CD4-positive, alpha-beta T cell (primary cell): ENCODE measurements around the gene GALE. TPM values are rescaled to one million over a fixed set of nuclear protein-coding genes. Genes with fewer than 3 reads are reported as not detected.
"Not testable (repeated sequence)": the region's sequence is repeated elsewhere in the genome, so short reads cannot be mapped to it uniquely, and the experiment has no call there.

ENCODE experiments used
- ATAC-seq: fragments of 200-7000 bp; cut with Tn5 transposase; one replicate; pipeline ENCODE4 v1.10.0; 2022; ENCODE audit warnings: mild to moderate bottlenecking; ENCODE audit not compliant: poor library complexity
- CTCF ChIA-PET: fragments of 350-600 bp; sonication (Branson Sonifier 250); formaldehyde crosslinking; loops from one replicate; lab custom pipeline; 2021; ENCODE audit warnings: antibody characterized with exemption, inconsistent platforms; lab: Charles Lee
- POLR2A ChIA-PET: fragments of 350-600 bp; sonication (Branson Sonifier 250); formaldehyde crosslinking; loops from one replicate; lab custom pipeline; 2021; ENCODE audit warnings: antibody characterized with exemption, inconsistent platforms; lab: Charles Lee
- DNase-seq, 14 experiments: peaks; one replicate each; pipeline ENCODE4 v3.0.0-alpha.2; 2013 to 2020; ENCODE audit warnings: mixed read lengths in 2 of 14
- H3K27ac ChIP-seq, 2 donors: one replicate each; pipeline versions ENCODE4 v1.5.1 to v1.7.0; 2013; ENCODE audit warnings: low read length in 2 of 2, low read depth in 1 of 2, mild to moderate bottlenecking in 1 of 2
- H3K27me3 ChIP-seq, 2 experiments: 1 replicate in 1 of 2; 2 replicates in 1 of 2; pipeline versions ENCODE4 v1.6.1 to v1.7.0; 2013; ENCODE audit warnings: low read length in 2 of 2, control low read depth in 1 of 2, mild to moderate bottlenecking in 1 of 2, moderate library complexity in 1 of 2; ENCODE audit not compliant: insufficient read depth in 2 of 2, control insufficient read depth in 1 of 2
- H3K36me3 ChIP-seq: one replicate; pipeline ENCODE4 v1.6.1; 2013; ENCODE audit warnings: low read length, control low read depth; ENCODE audit not compliant: insufficient read depth
- H3K4me1 ChIP-seq: one replicate; pipeline ENCODE4 v1.6.1; 2013; ENCODE audit warnings: low read length, control low read depth; ENCODE audit not compliant: insufficient read depth
- H3K4me3 ChIP-seq: one replicate; pipeline ENCODE4 v1.5.1; 2013; ENCODE audit warnings: mild to moderate bottlenecking, low read length, moderate library complexity
- H3K9me3 ChIP-seq, 2 experiments: 1 replicate in 1 of 2; 2 replicates in 1 of 2; pipeline versions ENCODE4 v1.6.1 to v1.7.0; 2013; ENCODE audit warnings: low read length in 2 of 2, mild to moderate bottlenecking in 2 of 2, control low read depth in 1 of 2, moderate library complexity in 1 of 2; ENCODE audit not compliant: control insufficient read depth in 1 of 2, insufficient read depth in 1 of 2
- H3K27ac Mint-ChIP-seq: one replicate; pipeline ENCODE4 v1.8.0; 2020; ENCODE audit warnings: mixed read lengths
- H3K27me3 Mint-ChIP-seq: one replicate; pipeline ENCODE4 v1.8.0; 2021; ENCODE audit warnings: mixed read lengths
- H3K36me3 Mint-ChIP-seq: one replicate; pipeline ENCODE4 v1.8.0; 2021; ENCODE audit warnings: low read depth, mixed read lengths
- H3K4me1 Mint-ChIP-seq: one replicate; pipeline ENCODE4 v1.8.0; 2021; ENCODE audit warnings: low read depth, mixed read lengths
- H3K4me3 Mint-ChIP-seq: one replicate; pipeline ENCODE4 v1.8.0; 2020; ENCODE audit warnings: mild to moderate bottlenecking, mixed read lengths
- H3K9me3 Mint-ChIP-seq: one replicate; pipeline ENCODE4 v1.8.0; 2020; ENCODE audit warnings: mixed read lengths
- CTCF ChIP-seq: fragments of 200-600 bp; IDR thresholded peaks from one replicate; pipeline ENCODE4 v1.8.0; 2022; ENCODE audit warnings: antibody characterized with exemption, mild to moderate bottlenecking
- intact Hi-C, 2 experiments: fragments of 100-400 bp; cut with DNase I in 1 of 2; cut with micrococcal nuclease in 1 of 2; formaldehyde crosslinking; loops; one replicate each; pipeline versions ENCODE4 v1.15.1 to v1.9.0; 2023 to 2025; cut with DNase I, micrococcal nuclease
- total RNA-seq, 174 experiments: library from RNA in 2 of 174; stranded (reverse) in 2 of 174; gene quantifications; one replicate each; pipeline ENCODE4 v1.2.3 and lab custom pipeline; 2021 to 2026

Gene GALE
- total RNA-seq, 2 experiments from 2014 or later, result 5.4 to 6.9 TPM

DNA sequence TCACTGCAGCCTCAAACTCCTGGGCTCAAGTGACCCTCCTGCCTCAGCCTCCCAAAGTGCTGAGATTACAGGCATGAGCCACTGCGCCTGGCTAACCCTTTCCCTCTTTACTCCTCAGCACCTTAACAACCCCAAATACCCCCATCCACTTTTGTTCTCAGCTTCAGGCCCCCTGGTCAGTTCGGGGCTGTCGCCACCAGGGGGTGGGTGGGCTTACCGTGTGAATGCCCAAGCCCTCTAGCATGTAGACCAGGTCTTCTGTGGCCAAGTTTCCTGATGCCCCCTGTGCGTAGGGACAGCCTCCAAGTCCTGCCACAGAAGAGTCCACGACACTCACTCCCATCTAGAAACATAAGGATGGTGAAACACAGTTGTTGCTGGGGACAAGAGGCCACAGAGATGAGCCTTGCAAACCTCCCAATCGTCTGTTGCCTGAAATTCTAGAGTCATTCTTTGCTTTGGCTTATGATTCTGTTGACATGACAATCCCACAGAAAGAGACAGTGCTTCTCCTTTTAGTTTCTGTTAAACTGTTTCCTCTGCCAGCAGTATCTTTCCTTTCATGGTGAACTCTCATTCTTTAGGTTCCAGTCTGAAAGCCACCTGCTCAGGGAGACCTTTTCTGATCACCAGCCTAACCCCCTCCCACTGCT lies 3.8 kb upstream of the GALE start:
- no peaks in the 10 kb centered on the region for H3K27me3 Mint-ChIP-seq
- H3K27ac ChIP-seq, result no peak overlapping the region
- peaks cover 19% of the 10 kb centered on the region for H3K4me1 ChIP-seq
- peaks cover 14% of the 10 kb centered on the region for H3K4me1 Mint-ChIP-seq
- DNase-seq, result no peak
- no peaks in the 10 kb centered on the region for H3K27me3 ChIP-seq
- no peak for ATAC-seq
- CTCF ChIA-PET, result no interaction called here
- no peak overlapping the region for H3K4me3 ChIP-seq
- POLR2A ChIA-PET, result interaction anchor here (0.8 kb wide), 1 partner anchor 21 kb away, joined by 3 read pairs; the partner anchor contains the start of gene HMGCL
- H3K27ac Mint-ChIP-seq, result peak overlapping the region; percentile 49
- no peak for TF ChIP-seq CTCF
- intact Hi-C loops, result loop anchor here in 1 of 2 experiments (5.0 to 10.0 kb wide), 3 partner anchors 33 to 440 kb away; partner anchors contain the start of genes PNRC2 and ZNF436
- H3K9me3 Mint-ChIP-seq, result no peaks in the 10 kb centered on the region
- peaks cover 7% of the 10 kb centered on the region for H3K36me3 ChIP-seq
- H3K36me3 Mint-ChIP-seq, result peaks cover 22% of the 10 kb centered on the region
- no peaks in the 10 kb centered on the region for H3K9me3 ChIP-seq
- H3K4me3 Mint-ChIP-seq, result peak overlapping the region; percentile 54

DNA sequence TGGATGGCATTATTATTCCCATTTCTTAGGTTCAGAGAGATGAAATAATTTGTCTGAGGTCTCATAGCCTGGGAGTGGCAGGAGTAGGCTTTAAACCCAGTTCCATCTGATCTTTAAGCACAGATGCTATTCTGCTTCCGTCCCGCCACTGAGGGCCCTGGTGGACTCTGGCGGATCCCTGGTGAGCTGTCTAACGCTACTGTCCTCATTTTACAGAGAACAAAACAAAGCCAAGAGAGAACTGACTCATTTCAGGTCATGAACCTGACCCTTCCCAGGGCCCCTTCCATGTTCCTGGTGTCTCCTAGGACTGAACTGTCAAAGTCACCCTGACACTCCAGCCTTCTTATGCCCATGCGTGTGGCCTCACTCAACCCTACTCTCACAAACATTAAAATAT lies 3.1 kb upstream of the GALE start:
- peak overlapping the region; percentile 54 for H3K4me3 Mint-ChIP-seq
- TF ChIP-seq CTCF, result no peak
- intact Hi-C loops, result loop anchor here in 1 of 2 experiments (2.0 to 10.0 kb wide), 4 partner anchors 21 to 439 kb away; partner anchors contain the start of genes HMGCL, PNRC2 and ZNF436
- ChIA-PET CTCF (no interaction called here), POLR2A (interaction anchor here (0.8 kb wide), 1 partner anchor 22 kb away, joined by 3 read pairs; the partner anchor contains the start of gene HMGCL)
- H3K4me3 ChIP-seq, result no peak overlapping the region
- ATAC-seq (no peak), DNase-seq (no peak)
- no peaks in the 10 kb centered on the region for H3K27me3 Mint-ChIP-seq
- H3K36me3 ChIP-seq, result peaks cover 7% of the 10 kb centered on the region
- no peaks in the 10 kb centered on the region for H3K9me3 Mint-ChIP-seq
- no peaks in the 10 kb centered on the region for H3K27me3 ChIP-seq
- H3K9me3 ChIP-seq, result no peaks in the 10 kb centered on the region
- H3K4me1 ChIP-seq, result peaks cover 26% of the 10 kb centered on the region
- H3K27ac Mint-ChIP-seq, result peak overlapping the region; percentile 49
- H3K36me3 Mint-ChIP-seq, result peaks cover 22% of the 10 kb centered on the region
- no peak overlapping the region for H3K27ac ChIP-seq
- peaks cover 14% of the 10 kb centered on the region for H3K4me1 Mint-ChIP-seq

GRCh38 chr1:23802809-23803342 lies 2.3 kb upstream of the GALE start:
- not testable (repeated sequence) for ATAC-seq, H3K4me3 ChIP-seq, H3K9me3 Mint-ChIP-seq, H3K27me3 Mint-ChIP-seq, H3K36me3 ChIP-seq, H3K9me3 ChIP-seq, DNase-seq, H3K27ac ChIP-seq, H3K27me3 ChIP-seq
- ChIA-PET POLR2A (interaction anchor here (3.5 to 4.9 kb wide), 2 partner anchors 12 to 22 kb away, joined by 32 to 40 read pairs; partner anchors contain the start of genes HMGCL and LYPLA2), CTCF (interaction anchor here (4.3 kb wide), 1 partner anchor 31 kb away, joined by 13 read pairs; no protein-coding TSS in a partner anchor)
- intact Hi-C loops, result loop anchor here in 1 of 2 experiments (2.0 to 10.0 kb wide), 4 partner anchors 22 to 438 kb away; partner anchors contain the start of genes HMGCL, PNRC2 and ZNF436
- H3K4me1 ChIP-seq, result peaks cover 27% of the 10 kb centered on the region
- H3K4me3 Mint-ChIP-seq, result peak overlapping the region; percentile 56
- peaks cover 14% of the 10 kb centered on the region for H3K4me1 Mint-ChIP-seq
- H3K36me3 Mint-ChIP-seq, result peaks cover 20% of the 10 kb centered on the region
- peak overlapping the region; percentile 92 for H3K27ac Mint-ChIP-seq
